CD4-positive, alpha-beta memory T cell (primary cell): ENCODE results near the gene PGLYRP4. TPM values are rescaled to one million over a fixed set of nuclear protein-coding genes. Genes with fewer than 3 reads are reported as not detected.

Source experiments
- CTCF ChIA-PET: fragments of 350-600 bp; sonication (Branson Sonifier 250); formaldehyde crosslinking; loops from one replicate; lab custom pipeline; 2021; ENCODE audit warnings: inconsistent platforms; ENCODE audit not compliant: partially characterized antibody; lab: Charles Lee
- POLR2A ChIA-PET: fragments of 350-600 bp; sonication (Branson Sonifier 250); formaldehyde crosslinking; loops from one replicate; lab custom pipeline; 2021; ENCODE audit not compliant: partially characterized antibody; lab: Charles Lee
- DNase-seq, 5 donors: peaks; one replicate each; pipeline versions ENCODE4 v3.0.0 to v3.0.0-alpha.2; 2020 to 2022; ENCODE audit warnings: mixed read lengths in 1 of 5
- H3K27ac ChIP-seq: one replicate; pipeline ENCODE4 v1.7.0; 2013; ENCODE audit warnings: low read depth, low read length
- H3K27me3 ChIP-seq: 2 replicates; pipeline ENCODE4 v1.7.0; 2013; ENCODE audit warnings: mild to moderate bottlenecking, low read length, moderate library complexity; ENCODE audit not compliant: insufficient read depth
- H3K36me3 ChIP-seq: 2 replicates; pipeline ENCODE4 v1.7.0; 2013; ENCODE audit warnings: mild to moderate bottlenecking, low read length, moderate library complexity; ENCODE audit not compliant: insufficient read depth
- H3K4me1 ChIP-seq: 2 replicates; pipeline ENCODE4 v1.7.0; 2013; ENCODE audit warnings: mild to moderate bottlenecking, low read length, moderate library complexity; ENCODE audit not compliant: insufficient read depth
- H3K4me3 ChIP-seq, 2 donors: one replicate each; pipeline ENCODE4 v1.7.0; 2013; ENCODE audit warnings: low read length in 2 of 2, mild to moderate bottlenecking in 1 of 2
- H3K9me3 ChIP-seq, 2 donors: one replicate each; pipeline ENCODE4 v1.7.0; 2013; ENCODE audit warnings: low read length in 2 of 2, control low read depth in 1 of 2; ENCODE audit not compliant: control insufficient read depth in 1 of 2
- H3K27ac Mint-ChIP-seq, 7 donors: one replicate each; pipeline ENCODE4 v1.8.0; 2020 to 2021; ENCODE audit warnings: mixed read lengths in 7 of 7, mild to moderate bottlenecking in 6 of 7, inconsistent platforms in 3 of 7, moderate library complexity in 3 of 7
- H3K27me3 Mint-ChIP-seq, 2 donors: one replicate each; pipeline ENCODE4 v1.8.0; 2020 to 2021; ENCODE audit warnings: mixed read lengths in 2 of 2
- H3K36me3 Mint-ChIP-seq, 2 donors: one replicate each; pipeline ENCODE4 v1.8.0; 2020 to 2021; ENCODE audit warnings: mixed read lengths in 2 of 2, inconsistent platforms in 1 of 2, mild to moderate bottlenecking in 1 of 2
- H3K4me1 Mint-ChIP-seq, 4 donors: one replicate each; pipeline ENCODE4 v1.8.0; 2020 to 2021; ENCODE audit warnings: mixed read lengths in 4 of 4, mild to moderate bottlenecking in 1 of 4
- H3K4me3 Mint-ChIP-seq, 8 donors: one replicate each; pipeline ENCODE4 v1.8.0; 2020 to 2021; ENCODE audit warnings: mixed read lengths in 8 of 8, mild to moderate bottlenecking in 7 of 8, moderate library complexity in 6 of 8, inconsistent platforms in 3 of 8
- H3K9me3 Mint-ChIP-seq, 8 donors: one replicate each; pipeline ENCODE4 v1.8.0; 2020 to 2021; ENCODE audit warnings: mixed read lengths in 8 of 8, mild to moderate bottlenecking in 5 of 8, inconsistent platforms in 3 of 8, moderate library complexity in 1 of 8
- intact Hi-C: fragments of 100-400 bp; cut with micrococcal nuclease; formaldehyde crosslinking; loops from one replicate; pipeline ENCODE4 v1.15.1; 2023
- polyA plus RNA-seq, 2 donors: library from polyadenylated mRNA; unstranded; fragments of 300-500 nt; fragmentation: Illumina TruSeq; gene quantifications; one replicate each; pipeline ENCODE4 v1.2.3, GENCODE V29; 2021
- total RNA-seq, 2 experiments: library from RNA; stranded (reverse); gene quantifications; one replicate each; pipeline ENCODE4 v1.2.3, GENCODE V29; 2021

PGLYRP4 gene
- total and polyA plus RNA-seq, 4 experiments from 2014 or later, result not detected

DNA sequence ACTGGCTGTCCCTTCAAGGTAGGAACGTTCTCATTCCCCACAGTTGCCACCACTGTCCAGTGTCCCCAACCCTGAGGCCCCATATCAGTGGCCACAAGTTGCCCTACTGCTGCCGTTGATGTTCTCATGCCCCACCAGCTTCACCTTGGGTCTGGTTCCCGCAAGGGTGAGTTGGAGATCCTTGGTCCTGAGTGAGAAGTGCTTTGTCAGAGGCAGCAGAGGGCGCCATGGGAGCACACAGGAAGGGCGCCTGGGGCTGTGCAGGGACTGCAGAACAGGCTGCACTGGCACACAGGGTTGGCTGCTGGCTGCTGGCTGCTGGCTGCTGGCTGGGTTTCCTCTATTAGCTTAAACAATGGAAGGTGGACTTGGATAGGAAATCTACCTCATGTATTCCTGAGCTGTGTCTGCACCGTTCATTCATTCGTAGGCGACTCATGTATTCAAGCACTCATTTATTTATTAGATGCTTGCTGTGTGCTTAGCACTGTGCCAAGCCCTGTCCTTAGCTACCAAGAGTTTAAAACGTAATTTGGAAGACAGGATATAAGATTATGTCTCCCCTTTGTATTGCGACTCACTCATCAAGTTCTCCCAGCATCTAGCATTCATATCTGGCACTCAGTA lies 6.9 kb upstream of the PGLYRP4 start:
- DNase-seq, result peak in 4 of 5 donors; percentile 15 to 34 (median 22)
- no peaks in the 10 kb centered on the region for H3K36me3 Mint-ChIP-seq
- H3K27ac ChIP-seq, result no peak overlapping the region
- H3K4me3 Mint-ChIP-seq, result no peak overlapping the region
- H3K36me3 ChIP-seq, result no peaks in the 10 kb centered on the region
- H3K27me3 ChIP-seq, result no peaks in the 10 kb centered on the region
- H3K4me1 ChIP-seq, result peaks cover 18% of the 10 kb centered on the region
- CTCF ChIA-PET, result interaction anchor here (1.0 to 4.2 kb wide), 10 partner anchors 9 to 143 kb away, joined by 3 to 35 read pairs (median 3); no protein-coding TSS in a partner anchor
- intact Hi-C loops, result no loop called here
- no peak overlapping the region for H3K27ac Mint-ChIP-seq
- no peaks in the 10 kb centered on the region for H3K9me3 ChIP-seq
- peaks cover 0 to 2% of the 10 kb centered on the region in 2 donors for H3K27me3 Mint-ChIP-seq
- H3K9me3 Mint-ChIP-seq, result no peaks in the 10 kb centered on the region
- H3K4me1 Mint-ChIP-seq, result peaks cover 9 to 28% (median 17%) of the 10 kb centered on the region in 4 donors
- POLR2A ChIA-PET, result no interaction called here
- H3K4me3 ChIP-seq, result no peak overlapping the region

DNA sequence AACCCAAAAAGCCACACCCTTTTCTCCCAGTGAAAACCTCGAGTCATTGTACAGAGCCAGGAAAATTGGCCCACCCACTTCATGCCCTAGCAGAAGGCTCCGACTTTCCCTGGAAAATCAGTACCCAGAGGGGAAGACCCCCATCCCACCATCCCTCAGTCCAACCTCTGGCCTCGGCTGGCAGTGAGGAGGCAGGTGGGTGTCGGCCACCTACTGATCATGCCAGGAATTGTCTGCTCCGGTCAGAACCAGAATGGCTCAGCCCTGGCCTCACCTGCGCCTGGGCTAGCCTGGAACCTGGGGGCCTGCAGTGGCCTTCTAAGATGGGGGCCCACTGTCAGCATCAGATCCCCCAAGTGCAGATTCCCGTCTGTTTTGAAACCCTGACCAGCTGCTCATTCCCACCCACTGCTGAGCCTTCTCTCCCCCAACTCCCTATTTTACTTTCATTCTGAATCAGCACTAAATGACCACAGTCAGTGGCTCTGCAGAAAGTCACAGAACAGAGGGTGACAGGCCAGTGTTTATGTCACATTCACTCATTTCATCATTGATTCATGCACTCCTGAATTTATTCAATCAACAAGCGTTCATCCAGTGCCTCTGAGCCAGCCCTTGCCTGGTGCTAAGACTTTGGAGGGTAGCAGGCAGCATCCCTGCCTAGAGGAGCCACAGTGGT lies 6.0 kb upstream of the PGLYRP4 start:
- H3K27me3 Mint-ChIP-seq, result peaks cover 2% of the 10 kb centered on the region in 2 donors
- no peaks in the 10 kb centered on the region for H3K36me3 Mint-ChIP-seq
- peaks cover 9 to 28% (median 17%) of the 10 kb centered on the region in 4 donors for H3K4me1 Mint-ChIP-seq
- CTCF ChIA-PET, result interaction anchor here (1.1 to 4.2 kb wide), 10 partner anchors 9 to 144 kb away, joined by 3 to 64 read pairs (median 6); no protein-coding TSS in a partner anchor
- Histone ChIP-seq H3K4me1 (peaks cover 18% of the 10 kb centered on the region), H3K27me3 (no peaks in the 10 kb centered on the region), H3K9me3 (no peaks in the 10 kb centered on the region), H3K4me3 (no peak overlapping the region), H3K36me3 (no peaks in the 10 kb centered on the region), H3K27ac (no peak overlapping the region)
- DNase-seq, result no peak
- no peaks in the 10 kb centered on the region for H3K9me3 Mint-ChIP-seq
- POLR2A ChIA-PET, result no interaction called here
- no peak overlapping the region for H3K27ac Mint-ChIP-seq
- intact Hi-C loops, result no loop called here
- no peak overlapping the region for H3K4me3 Mint-ChIP-seq

DNA sequence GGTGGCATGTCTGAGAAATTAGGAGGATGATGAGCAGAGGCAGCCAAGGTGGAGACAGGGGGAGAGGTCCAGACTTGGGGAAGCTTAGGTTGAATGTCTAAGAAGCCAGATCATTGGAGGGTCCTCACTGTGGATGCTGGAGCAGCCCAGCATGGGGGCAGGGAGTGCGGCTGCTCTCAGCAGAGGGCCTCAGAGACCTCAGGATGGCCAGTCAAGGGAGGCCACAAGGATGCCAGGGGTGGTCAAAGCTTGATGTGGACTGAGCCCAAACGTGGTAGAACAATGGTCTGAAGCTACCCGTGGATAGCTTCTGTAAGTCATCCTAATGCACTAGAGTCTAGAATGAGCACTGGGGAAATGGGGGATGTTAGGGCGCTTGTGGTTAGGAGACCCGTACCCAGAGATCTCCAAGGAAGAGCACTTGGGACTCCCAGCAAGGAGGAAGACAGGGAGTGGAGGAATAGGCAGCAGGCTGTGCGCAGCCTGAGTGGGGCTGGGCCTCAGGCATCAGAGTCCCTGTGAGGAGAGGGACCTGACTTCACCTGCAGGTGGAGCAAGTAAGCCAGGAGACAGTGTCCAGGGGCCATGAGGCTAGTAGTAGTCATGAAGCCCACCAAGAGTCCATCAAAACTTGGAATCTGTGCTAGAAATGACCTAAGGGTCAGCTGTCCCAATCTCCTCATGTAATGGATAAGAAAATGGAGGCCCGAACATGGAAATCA lies 4.7 kb upstream of the PGLYRP4 start:
- no peak for DNase-seq
- H3K27ac ChIP-seq, result no peak overlapping the region
- intact Hi-C loops, result loop anchor here (2.0 kb wide), 1 partner anchor 51 kb away; no protein-coding TSS in a partner anchor
- H3K9me3 ChIP-seq, result no peaks in the 10 kb centered on the region
- Mint-ChIP-seq H3K9me3 (no peaks in the 10 kb centered on the region), H3K36me3 (no peaks in the 10 kb centered on the region), H3K27ac (no peak overlapping the region), H3K4me1 (peaks cover 9 to 28% (median 17%) of the 10 kb centered on the region in 4 donors), H3K4me3 (no peak overlapping the region), H3K27me3 (peaks cover 6 to 8% of the 10 kb centered on the region in 2 donors)
- H3K4me1 ChIP-seq, result peaks cover 16% of the 10 kb centered on the region
- POLR2A ChIA-PET, result no interaction called here
- H3K36me3 ChIP-seq, result no peaks in the 10 kb centered on the region
- CTCF ChIA-PET, result interaction anchor here (0.7 to 3.6 kb wide), 17 partner anchors 8 to 265 kb away, joined by 3 to 64 read pairs (median 5); partner anchors contain the start of genes S100A12 and S100A5
- H3K27me3 ChIP-seq, result no peaks in the 10 kb centered on the region
- H3K4me3 ChIP-seq, result no peak overlapping the region

DNA sequence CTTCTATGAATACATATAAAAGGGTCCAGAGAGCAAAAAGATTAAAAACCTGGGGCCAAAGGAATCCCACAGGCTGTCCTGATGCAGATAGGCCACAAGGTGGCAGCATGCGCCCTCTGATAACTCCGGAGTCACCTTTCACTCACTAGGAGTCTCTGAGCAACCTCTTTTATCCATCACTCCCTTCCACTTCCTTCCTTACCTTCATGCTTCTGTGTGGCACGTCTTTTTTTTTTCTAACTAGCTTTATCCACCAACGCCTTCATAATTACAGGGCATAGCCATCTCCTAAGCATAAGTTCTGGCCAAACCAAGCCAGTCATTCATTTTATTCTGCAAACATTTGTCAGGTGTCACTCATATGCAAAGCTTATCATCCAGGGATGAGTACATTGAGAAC lies 3.9 kb upstream of the PGLYRP4 start:
- POLR2A ChIA-PET, result no interaction called here

DNA sequence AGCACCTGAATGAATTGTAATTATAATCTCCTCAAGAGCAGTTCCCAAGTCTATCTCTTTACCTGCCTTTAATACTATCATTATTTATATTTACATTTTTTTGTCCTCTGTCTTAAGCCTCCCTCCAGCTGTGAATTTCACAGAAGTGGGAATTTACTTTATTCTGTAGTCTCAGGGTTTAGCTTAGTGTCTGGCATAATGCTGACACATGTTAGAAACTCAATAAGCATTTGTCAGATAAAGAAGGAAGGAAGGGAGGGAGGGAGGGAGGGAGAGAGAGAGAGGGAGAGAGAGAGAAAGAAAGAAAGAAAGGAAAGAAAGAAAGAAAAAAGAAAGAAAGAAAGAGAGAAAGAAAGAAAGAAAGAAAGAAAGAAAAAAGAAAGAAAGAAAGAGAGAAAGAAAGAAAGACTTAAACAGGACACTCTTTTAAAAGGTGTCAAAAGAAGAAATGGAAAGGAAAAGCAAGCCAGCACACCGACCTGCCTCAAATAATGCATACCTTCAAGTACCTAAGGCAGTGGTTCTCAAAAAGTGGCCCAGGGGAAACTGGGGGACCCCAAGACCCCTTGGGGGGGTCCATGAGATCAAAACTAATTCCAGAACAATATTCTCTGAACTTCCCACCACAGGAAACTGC lies 1.8 kb upstream of the PGLYRP4 start:
- Mint-ChIP-seq H3K4me3 (no peak overlapping the region), H3K27me3 (peaks cover 9 to 18% of the 10 kb centered on the region in 2 donors), H3K36me3 (no peaks in the 10 kb centered on the region), H3K27ac (no peak overlapping the region), H3K9me3 (no peaks in the 10 kb centered on the region), H3K4me1 (peaks cover 12 to 18% (median 14%) of the 10 kb centered on the region in 4 donors)
- Histone ChIP-seq H3K9me3 (no peaks in the 10 kb centered on the region), H3K4me3 (no peak overlapping the region), H3K27ac (no peak overlapping the region), H3K4me1 (peaks cover 13% of the 10 kb centered on the region), H3K36me3 (no peaks in the 10 kb centered on the region), H3K27me3 (no peaks in the 10 kb centered on the region)
- POLR2A ChIA-PET, result no interaction called here
- CTCF ChIA-PET, result interaction anchor here (0.7 to 2.2 kb wide), 2 partner anchors 144 kb away, joined by 3 to 8 read pairs; no protein-coding TSS in a partner anchor
- intact Hi-C loops, result no loop called here
- DNase-seq, result no peak

More for the DNA sequence above, 3.9 kb upstream of the PGLYRP4 start:
- Histone ChIP-seq H3K4me3 (no peak overlapping the region), H3K27me3 (no peaks in the 10 kb centered on the region), H3K36me3 (no peaks in the 10 kb centered on the region), H3K4me1 (peaks cover 8% of the 10 kb centered on the region), H3K27ac (no peak overlapping the region), H3K9me3 (no peaks in the 10 kb centered on the region)
- Mint-ChIP-seq H3K4me1 (peaks cover 4 to 20% (median 11%) of the 10 kb centered on the region in 4 donors), H3K9me3 (no peaks in the 10 kb centered on the region), H3K4me3 (no peak overlapping the region), H3K27me3 (peaks cover 6 to 13% of the 10 kb centered on the region in 2 donors), H3K27ac (no peak overlapping the region), H3K36me3 (no peaks in the 10 kb centered on the region)
- CTCF ChIA-PET, result interaction anchor here (0.5 to 3.6 kb wide), 19 partner anchors 9 to 393 kb away, joined by 3 to 64 read pairs (median 5); partner anchors contain the start of gene S100A12
- DNase-seq, result peak in 4 of 5 donors; percentile 48 to 63 (median 56)
- intact Hi-C loops, result loop anchor here (1.0 to 2.0 kb wide), 2 partner anchors 52 to 143 kb away; no protein-coding TSS in a partner anchor

DNA sequence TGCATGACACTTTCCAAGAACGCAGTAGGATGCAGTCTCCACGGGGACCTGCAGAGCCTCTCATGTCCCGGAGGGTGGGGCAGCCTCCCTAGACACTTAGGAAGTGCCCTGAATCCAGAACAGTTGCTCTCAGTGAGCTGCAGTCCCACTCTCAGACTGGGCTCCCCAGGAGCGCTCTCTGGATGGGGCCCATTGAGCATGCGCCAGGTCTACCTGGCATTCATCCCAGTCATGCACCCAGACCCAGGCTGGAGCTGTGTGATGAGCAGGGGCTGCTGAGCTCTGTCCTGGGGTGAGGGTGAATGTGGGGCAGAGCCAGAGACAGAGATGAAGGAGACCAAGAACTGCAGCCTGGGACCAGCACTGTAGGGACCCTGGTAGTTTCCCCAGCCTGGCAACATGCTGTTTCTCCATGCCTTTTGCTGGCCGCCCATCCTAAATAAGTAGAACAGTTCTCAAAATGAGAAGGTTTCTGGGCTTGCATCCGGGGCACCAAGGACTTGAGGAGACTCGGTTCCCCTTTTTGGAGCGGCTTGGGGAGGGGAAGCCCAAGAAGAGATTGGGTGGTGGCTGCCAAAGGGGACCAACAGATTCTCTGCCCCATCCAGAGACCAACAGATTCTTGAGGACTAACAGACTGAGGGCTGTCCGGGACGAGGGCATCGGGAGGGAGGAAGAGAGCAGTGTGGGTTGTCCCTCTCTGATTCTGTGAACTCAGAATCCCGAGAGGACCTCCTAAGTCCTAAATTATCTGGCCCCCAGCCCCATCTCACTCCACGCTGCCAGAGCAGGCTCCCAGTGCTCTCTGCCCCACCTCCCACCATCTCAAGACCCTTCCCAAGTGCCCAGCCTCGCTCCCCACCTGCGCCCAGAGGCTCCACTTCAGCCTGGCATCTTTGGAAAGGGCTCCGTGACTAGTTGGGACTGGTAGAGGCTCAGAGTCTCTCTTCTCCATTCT lies 1.0 kb upstream of the PGLYRP4 start:
- Histone ChIP-seq H3K4me3 (no peak overlapping the region), H3K4me1 (peaks cover 21% of the 10 kb centered on the region), H3K27me3 (no peaks in the 10 kb centered on the region), H3K9me3 (no peaks in the 10 kb centered on the region), H3K27ac (no peak overlapping the region), H3K36me3 (no peaks in the 10 kb centered on the region)
- H3K27ac Mint-ChIP-seq, result no peak overlapping the region
- ChIA-PET POLR2A (no interaction called here), CTCF (interaction anchor here (2.2 kb wide), 1 partner anchor 145 kb away, joined by 8 read pairs; no protein-coding TSS in a partner anchor)
- peak overlapping the region in 1 of 8 donors; percentile 43 for H3K4me3 Mint-ChIP-seq
- no peaks in the 10 kb centered on the region for H3K36me3 Mint-ChIP-seq
- intact Hi-C loops, result no loop called here
- no peak for DNase-seq
- H3K27me3 Mint-ChIP-seq, result peaks cover 9 to 18% of the 10 kb centered on the region in 2 donors
- H3K9me3 Mint-ChIP-seq, result no peaks in the 10 kb centered on the region
- H3K4me1 Mint-ChIP-seq, result peaks cover 14 to 26% (median 19%) of the 10 kb centered on the region in 4 donors
